Sigmoid colon (tissue), 7 donors: ENCODE data around the gene CACNG4. TPM values are rescaled to one million over a fixed set of nuclear protein-coding genes. Genes with fewer than 3 reads are reported as not detected.

Experiments
- DNase-seq: peaks from one replicate; pipeline ENCODE4 v3.0.0-alpha.2; 2019
- H3K27ac ChIP-seq, 4 donors: fragments of 200-600 bp; sonication (generic); one replicate each; pipeline ENCODE4 v1.5.1; 2016 to 2019; ENCODE audit warnings: mild to moderate bottlenecking in 1 of 4
- H3K27me3 ChIP-seq, 3 donors: fragments of 200-600 bp; sonication (generic); one replicate each; pipeline ENCODE4 v1.5.1; 2019; ENCODE audit warnings: mild to moderate bottlenecking in 1 of 3
- H3K36me3 ChIP-seq, 4 donors: fragments of 200-600 bp; sonication (generic); one replicate each; pipeline ENCODE4 v1.5.1; 2016 to 2019
- H3K4me1 ChIP-seq, 4 donors: fragments of 200-600 bp; sonication (generic); one replicate each; pipeline ENCODE4 v1.5.1; 2017 to 2019
- H3K4me3 ChIP-seq, 4 donors: fragments of 200-600 bp; sonication (generic); one replicate each; pipeline ENCODE4 v1.5.1; 2017 to 2019; ENCODE audit warnings: mild to moderate bottlenecking in 2 of 4, moderate library complexity in 1 of 4
- H3K9me3 ChIP-seq, 4 donors: fragments of 200-600 bp in 3 of 4; sonication (generic) in 3 of 4; one replicate each; pipeline versions ENCODE4 v1.5.1 to v1.6.1; 2013 to 2019
- EP300 ChIP-seq, 4 donors: sonication (generic); formaldehyde crosslinking; IDR thresholded peaks; one replicate each; pipeline ENCODE4 v1.6.1; 2017; ENCODE audit warnings: antibody characterized with exemption in 4 of 4
- POLR2A ChIP-seq, 2 donors: fragments of 450-650 bp; IDR thresholded peaks; one replicate each; pipeline ENCODE4 v1.6.1; 2016; ENCODE audit warnings: antibody characterized with exemption in 2 of 2, mild to moderate bottlenecking in 2 of 2, moderate library complexity in 2 of 2
- POLR2AphosphoS5 ChIP-seq, 4 donors: sonication (generic); formaldehyde crosslinking; IDR thresholded peaks; one replicate each; pipeline ENCODE4 v1.6.1; 2017; ENCODE audit warnings: antibody characterized with exemption in 4 of 4
- WGBS, 2 donors: extraction: QIAGEN DNeasy Blood & Tissue Kit; methylation state at CpG; one replicate each; pipeline ENCODE4 v1.1.7; 2013; 5-methylcytosine and 5-hydroxymethylcytosine counted together
- intact Hi-C: fragments of 100-400 bp; cut with DNase I; formaldehyde crosslinking; loops from one replicate; pipeline ENCODE4 v1.15.1; 2023
- polyA plus RNA-seq, 3 donors: library from polyadenylated mRNA; stranded (reverse); fragments of 200-250 nt; gene quantifications; one replicate each; pipeline ENCODE4 v1.2.3, GENCODE V29; 2013
- total RNA-seq, 4 donors: library from RNA; depleted of rRNA; stranded (reverse); fragments of >200 nt; gene quantifications; one replicate each; pipeline ENCODE4 v1.1.0, GENCODE V29; 2016
- TF ChIP-seq, protein P1 (sequence below), 4 experiments: fragments of 450-650 bp in 3 of 4; fragments of 200-600 bp in 1 of 4; IDR thresholded peaks; one replicate each; pipeline ENCODE4 v1.5.1; 2016 to 2019; ENCODE audit warnings: antibody characterized with exemption in 4 of 4, mild to moderate bottlenecking in 3 of 4, moderate library complexity in 2 of 4
- donor health status: healthy with polysubstance abuse.
- donor health status: Bipolar disorder and iron deficiency.
- donor health status: healthy.

The CACNG4 gene
- total and polyA plus RNA-seq, 7 donors, result under 0.01 to 0.83 (median 0.29) TPM; not detected in 1

DNA sequence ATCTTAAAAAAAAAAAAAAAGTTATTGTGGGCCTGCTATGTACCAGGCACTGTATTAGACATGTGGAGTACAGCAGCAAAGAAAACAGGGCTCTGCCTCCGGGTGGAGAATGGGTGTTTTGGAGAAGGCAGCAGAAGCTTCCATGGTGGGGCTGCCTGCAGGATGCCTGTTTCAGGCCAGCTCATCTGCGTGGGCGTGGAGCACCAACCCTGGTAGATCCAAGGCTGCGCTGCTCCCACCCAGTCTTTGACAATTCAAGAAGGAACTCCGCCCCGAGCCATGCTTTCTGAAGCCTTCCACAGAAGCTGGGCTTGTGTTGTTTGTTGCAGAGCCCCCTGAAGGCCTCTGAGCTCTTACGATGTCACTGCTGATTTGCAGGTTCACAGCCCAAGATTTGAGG, 56.7 kb downstream of the CACNG4 start:
- Histone ChIP-seq H3K9me3 (no peaks in the 10 kb centered on the region), H3K27me3 (no peaks in the 10 kb centered on the region), H3K36me3 (no peaks in the 10 kb centered on the region), H3K27ac (no peak overlapping the region), H3K4me1 (no peaks in the 10 kb centered on the region), H3K4me3 (no peak overlapping the region)
- no peak for TF ChIP-seq EP300 (IDR thresholded peaks at IDR 0.05)
- TF ChIP-seq POLR2AphosphoS5 (IDR thresholded peaks at IDR 0.05), result no peak
- TF ChIP-seq, protein P1, sequence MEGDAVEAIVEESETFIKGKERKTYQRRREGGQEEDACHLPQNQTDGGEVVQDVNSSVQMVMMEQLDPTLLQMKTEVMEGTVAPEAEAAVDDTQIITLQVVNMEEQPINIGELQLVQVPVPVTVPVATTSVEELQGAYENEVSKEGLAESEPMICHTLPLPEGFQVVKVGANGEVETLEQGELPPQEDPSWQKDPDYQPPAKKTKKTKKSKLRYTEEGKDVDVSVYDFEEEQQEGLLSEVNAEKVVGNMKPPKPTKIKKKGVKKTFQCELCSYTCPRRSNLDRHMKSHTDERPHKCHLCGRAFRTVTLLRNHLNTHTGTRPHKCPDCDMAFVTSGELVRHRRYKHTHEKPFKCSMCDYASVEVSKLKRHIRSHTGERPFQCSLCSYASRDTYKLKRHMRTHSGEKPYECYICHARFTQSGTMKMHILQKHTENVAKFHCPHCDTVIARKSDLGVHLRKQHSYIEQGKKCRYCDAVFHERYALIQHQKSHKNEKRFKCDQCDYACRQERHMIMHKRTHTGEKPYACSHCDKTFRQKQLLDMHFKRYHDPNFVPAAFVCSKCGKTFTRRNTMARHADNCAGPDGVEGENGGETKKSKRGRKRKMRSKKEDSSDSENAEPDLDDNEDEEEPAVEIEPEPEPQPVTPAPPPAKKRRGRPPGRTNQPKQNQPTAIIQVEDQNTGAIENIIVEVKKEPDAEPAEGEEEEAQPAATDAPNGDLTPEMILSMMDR (IDR thresholded peaks at IDR 0.05), result no peak
- no peak for TF ChIP-seq POLR2A (IDR thresholded peaks at IDR 0.05)
- 91% methylated on average over 7 of the region's 7 CpGs for WGBS, 2 donors
- intact Hi-C loops, result no loop called here
- DNase-seq, result no peak

DNA sequence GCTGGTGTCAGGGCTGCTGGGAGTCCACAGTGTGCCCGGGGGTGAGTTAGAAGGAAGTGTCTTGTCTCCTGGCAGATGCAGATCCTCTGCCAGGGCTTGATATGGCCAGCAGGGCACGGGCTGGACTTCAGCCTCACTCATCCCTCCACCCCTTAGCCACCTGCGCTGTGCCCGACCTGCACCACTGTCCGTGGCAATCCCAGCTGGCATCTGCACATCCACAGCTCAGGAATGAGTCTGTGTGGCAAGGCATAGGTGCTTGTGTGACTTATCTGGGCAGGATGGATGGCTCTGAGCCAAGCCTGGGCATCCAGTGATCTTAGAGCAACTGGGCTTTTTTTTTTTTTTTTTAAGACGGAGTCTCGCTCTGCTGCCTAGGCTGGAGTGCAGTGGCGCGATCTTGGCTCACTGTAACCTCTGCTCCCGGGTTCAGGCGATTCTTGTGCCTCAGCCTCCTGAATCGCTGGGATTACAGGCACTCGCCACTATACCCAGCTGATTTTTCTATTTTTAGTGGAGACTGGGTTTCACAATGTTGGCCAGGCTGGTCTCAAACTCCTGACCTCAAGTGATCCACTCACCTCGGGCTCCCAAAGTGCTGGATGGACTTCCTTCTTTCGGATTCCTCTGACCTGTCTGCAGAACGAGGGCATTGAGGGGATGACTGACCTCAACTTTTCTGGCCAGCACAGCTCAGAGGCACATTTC, 57.4 kb downstream of the CACNG4 start:
- Histone ChIP-seq H3K27me3 (no peaks in the 10 kb centered on the region), H3K27ac (no peak overlapping the region), H3K9me3 (no peaks in the 10 kb centered on the region), H3K4me3 (no peak overlapping the region), H3K36me3 (no peaks in the 10 kb centered on the region), H3K4me1 (no peaks in the 10 kb centered on the region)
- DNase-seq, result no peak
- TF ChIP-seq, protein P1 (IDR thresholded peaks at IDR 0.05), result no peak
- TF ChIP-seq EP300 (IDR thresholded peaks at IDR 0.05), result no peak
- TF ChIP-seq POLR2AphosphoS5 (IDR thresholded peaks at IDR 0.05), result no peak
- intact Hi-C loops, result no loop called here
- WGBS, 2 donors, result 73 to 86% methylated on average over 16 of the region's 16 CpGs

DNA sequence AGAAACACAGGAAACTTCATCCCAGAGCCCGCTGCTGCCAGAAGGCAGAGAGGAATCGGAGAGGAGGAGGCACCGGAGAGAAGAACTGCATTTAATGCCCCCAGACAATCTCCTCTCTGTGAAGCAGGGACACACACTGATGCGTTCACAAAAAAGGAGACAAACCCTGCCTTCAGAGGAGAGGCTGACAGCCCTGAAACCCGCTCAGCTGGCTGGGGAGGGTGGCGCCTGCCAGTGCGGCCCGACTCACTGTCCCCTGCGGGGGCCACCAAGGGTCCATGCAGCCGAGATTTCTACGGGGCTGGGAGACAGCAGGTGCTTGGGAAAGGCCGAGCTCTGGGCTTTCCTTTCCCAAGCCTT, 57.9 kb downstream of the CACNG4 start:
- 89 to 91% methylated on average over 12 of the region's 12 CpGs for WGBS, 2 donors
- TF ChIP-seq POLR2AphosphoS5 (IDR thresholded peaks at IDR 0.05) (no peak), EP300 (IDR thresholded peaks at IDR 0.05) (no peak), POLR2A (IDR thresholded peaks at IDR 0.05) (no peak)
- TF ChIP-seq, protein P1 (IDR thresholded peaks at IDR 0.05), result no peak
- no peaks in the 10 kb centered on the region for H3K27me3 ChIP-seq
- DNase-seq, result no peak
- H3K36me3 ChIP-seq, result no peaks in the 10 kb centered on the region
- H3K9me3 ChIP-seq, result no peaks in the 10 kb centered on the region
- H3K4me3 ChIP-seq, result no peak overlapping the region
- no peaks in the 10 kb centered on the region for H3K4me1 ChIP-seq
- intact Hi-C loops, result no loop called here
- no peak overlapping the region for H3K27ac ChIP-seq

DNA sequence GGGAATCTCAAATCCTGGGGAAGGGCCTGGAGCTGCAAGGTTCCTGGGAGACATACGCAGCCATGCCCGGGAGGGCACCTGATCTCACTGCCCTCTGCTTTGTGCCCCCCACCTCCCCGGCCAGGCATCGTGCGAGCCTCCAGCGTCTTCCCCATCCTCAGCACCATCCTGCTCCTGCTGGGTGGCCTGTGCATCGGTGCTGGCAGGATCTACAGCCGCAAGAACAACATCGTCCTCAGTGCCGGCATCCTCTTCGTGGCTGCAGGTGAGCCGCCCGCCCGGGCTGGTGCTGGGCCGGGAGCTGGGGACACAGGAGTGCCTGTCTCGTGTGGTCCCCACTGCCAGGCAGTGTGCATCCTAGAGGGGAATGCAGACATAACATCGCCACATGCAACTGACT, 60.2 kb downstream of the CACNG4 start:
- intact Hi-C loops, result no loop called here
- WGBS, 2 donors, result 62 to 89% methylated on average over 17 of the region's 17 CpGs

More for the DNA sequence above, 60.2 kb downstream of the CACNG4 start:
- Histone ChIP-seq H3K36me3 (no peaks in the 10 kb centered on the region), H3K9me3 (no peaks in the 10 kb centered on the region), H3K4me3 (no peak overlapping the region), H3K27me3 (no peaks in the 10 kb centered on the region), H3K27ac (no peak overlapping the region), H3K4me1 (no peaks in the 10 kb centered on the region)
- TF ChIP-seq POLR2AphosphoS5 (IDR thresholded peaks at IDR 0.05) (no peak), EP300 (IDR thresholded peaks at IDR 0.05) (no peak), POLR2A (IDR thresholded peaks at IDR 0.05) (no peak)
- TF ChIP-seq, protein P1 (IDR thresholded peaks at IDR 0.05), result no peak
- DNase-seq, result no peak
